Mucosa of descending colon (tissue), 3 donors: Measurements from ENCODE around the gene ETV5. TPM values are rescaled to one million over a fixed set of nuclear protein-coding genes. Genes with fewer than 3 reads are reported as not detected.

ENCODE experiments used
- ATAC-seq: fragments of 200-7000 bp; cut with Tn5 transposase; one replicate; pipeline ENCODE4 v1.9.1; 2020; ENCODE audit warnings: mild to moderate bottlenecking, moderate library complexity
- DNase-seq, 3 donors: peaks; one replicate each; pipeline ENCODE4 v3.0.0-alpha.2; 2020
- H3K36me3 ChIP-seq: fragments of 200-600 bp; one replicate; pipeline ENCODE4 v1.8.0; 2021; ENCODE audit warnings: low read depth, mild to moderate bottlenecking
- H3K4me1 ChIP-seq: fragments of 200-600 bp; one replicate; pipeline ENCODE4 v1.8.0; 2021; ENCODE audit warnings: low read depth, mild to moderate bottlenecking
- H3K4me3 ChIP-seq: fragments of 200-600 bp; one replicate; pipeline ENCODE4 v1.8.0; 2021; ENCODE audit warnings: mild to moderate bottlenecking
- H3K9me3 ChIP-seq: fragments of 200-600 bp; one replicate; pipeline ENCODE4 v1.8.0; 2021; ENCODE audit warnings: mild to moderate bottlenecking
- intact Hi-C, 2 donors: fragments of 100-400 bp; cut with DNase I in 1 of 2; cut with micrococcal nuclease in 1 of 2; formaldehyde crosslinking; loops; one replicate each; pipeline versions ENCODE4 v1.11.0 to v1.11.1; 2022; cut with DNase I, micrococcal nuclease
- total RNA-seq, 3 donors: library from RNA; stranded (reverse); fragmentation: NEBNext Ultra II Directional in 2 of 3; extraction: Animal tissue kit (Norgen Biotek cat#: 25700) in 2 of 3; gene quantifications; one replicate each; pipeline versions ENCODE4 v1.2.1 to v1.2.4, GENCODE V29; 2021 to 2023
- TF ChIP-seq, protein P1 (sequence below): fragments of 200-600 bp; IDR thresholded peaks from one replicate; pipeline ENCODE4 v1.8.0; 2022; ENCODE audit warnings: antibody characterized with exemption, mild to moderate bottlenecking
- donor health status: DM: no; HTN: no; CAD: no; lungs with moderate emphysema.
- donor health status: DM: no; HTN: no; CAD: no.
- donor health status: DM: no; HTN: yes; CAD: no.

The ETV5 gene
- total RNA-seq, 3 donors from 2014 or later, result 3.3 to 10.2 (median 9.2) TPM

DNA sequence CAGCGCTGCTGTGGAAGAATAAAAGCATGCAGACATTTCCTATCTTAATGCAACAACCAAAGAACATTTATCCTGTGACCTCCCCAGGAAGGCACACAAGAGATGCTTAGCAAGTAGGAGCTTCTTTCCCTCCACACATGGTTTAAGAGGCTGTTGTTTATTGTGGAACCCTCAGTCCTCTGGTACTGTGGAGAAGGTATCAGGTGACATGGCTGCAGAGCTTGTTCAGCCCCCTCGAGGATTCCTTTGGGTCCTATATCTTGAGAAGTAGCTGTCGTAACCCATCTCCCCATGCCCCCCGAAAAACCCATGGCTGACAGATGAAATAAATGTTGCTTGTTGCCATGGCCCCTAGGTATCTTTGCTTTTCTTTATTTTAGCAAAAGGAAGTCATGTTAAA, 20.3 kb upstream of the ETV5 start:
- TF ChIP-seq, protein P1, sequence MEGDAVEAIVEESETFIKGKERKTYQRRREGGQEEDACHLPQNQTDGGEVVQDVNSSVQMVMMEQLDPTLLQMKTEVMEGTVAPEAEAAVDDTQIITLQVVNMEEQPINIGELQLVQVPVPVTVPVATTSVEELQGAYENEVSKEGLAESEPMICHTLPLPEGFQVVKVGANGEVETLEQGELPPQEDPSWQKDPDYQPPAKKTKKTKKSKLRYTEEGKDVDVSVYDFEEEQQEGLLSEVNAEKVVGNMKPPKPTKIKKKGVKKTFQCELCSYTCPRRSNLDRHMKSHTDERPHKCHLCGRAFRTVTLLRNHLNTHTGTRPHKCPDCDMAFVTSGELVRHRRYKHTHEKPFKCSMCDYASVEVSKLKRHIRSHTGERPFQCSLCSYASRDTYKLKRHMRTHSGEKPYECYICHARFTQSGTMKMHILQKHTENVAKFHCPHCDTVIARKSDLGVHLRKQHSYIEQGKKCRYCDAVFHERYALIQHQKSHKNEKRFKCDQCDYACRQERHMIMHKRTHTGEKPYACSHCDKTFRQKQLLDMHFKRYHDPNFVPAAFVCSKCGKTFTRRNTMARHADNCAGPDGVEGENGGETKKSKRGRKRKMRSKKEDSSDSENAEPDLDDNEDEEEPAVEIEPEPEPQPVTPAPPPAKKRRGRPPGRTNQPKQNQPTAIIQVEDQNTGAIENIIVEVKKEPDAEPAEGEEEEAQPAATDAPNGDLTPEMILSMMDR, result no peak
- Histone ChIP-seq H3K36me3 (no peaks in the 10 kb centered on the region), H3K4me1 (no peaks in the 10 kb centered on the region), H3K4me3 (no peak overlapping the region), H3K9me3 (no peaks in the 10 kb centered on the region)
- intact Hi-C loops, result no loop called here
- ATAC-seq, result no peak
- DNase-seq, result no peak

DNA sequence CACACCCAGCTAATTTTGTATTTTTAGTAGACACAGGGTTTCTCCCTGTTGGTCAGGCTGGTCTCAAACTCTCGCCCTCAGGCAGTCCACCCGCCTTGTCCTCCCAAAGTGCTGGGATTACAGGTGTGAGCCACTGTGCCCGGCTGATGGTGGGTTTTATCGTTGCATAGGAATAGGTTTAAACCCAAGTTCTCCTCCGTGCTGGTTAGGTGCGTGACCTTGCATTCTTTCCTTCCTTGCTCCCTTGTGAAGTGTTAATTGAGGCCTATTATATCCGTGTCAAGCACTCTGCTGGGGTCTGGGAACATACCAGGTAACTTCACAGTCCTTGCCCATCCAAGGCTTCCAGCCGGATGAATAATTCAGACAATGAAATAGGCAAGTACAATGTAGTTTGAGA, 19.3 kb upstream of the ETV5 start:
- H3K4me3 ChIP-seq, result no peak overlapping the region
- H3K4me1 ChIP-seq, result no peaks in the 10 kb centered on the region
- H3K36me3 ChIP-seq, result no peaks in the 10 kb centered on the region
- H3K9me3 ChIP-seq, result no peaks in the 10 kb centered on the region
- TF ChIP-seq, protein P1, result no peak
- ATAC-seq (no peak), DNase-seq (no peak)
- intact Hi-C loops, result no loop called here

DNA sequence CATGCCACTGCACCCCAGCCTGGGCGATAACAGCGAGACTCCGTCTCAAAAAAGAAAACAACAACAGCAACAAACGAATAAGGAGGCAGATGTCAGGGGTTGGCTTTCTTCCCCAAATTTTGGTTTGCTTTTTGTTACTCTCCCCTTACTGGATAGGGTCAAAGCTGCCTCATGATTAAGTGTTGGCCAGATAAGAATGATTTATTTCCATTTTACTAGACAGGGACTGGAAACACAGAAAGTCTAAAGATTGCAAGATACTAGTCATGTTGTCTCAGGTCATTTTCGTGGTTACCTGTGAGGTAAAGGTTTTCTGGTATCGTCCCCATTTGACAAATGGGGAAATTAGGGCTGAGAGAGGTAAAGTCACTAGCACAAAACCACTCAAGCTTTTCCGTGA, 18.6 kb upstream of the ETV5 start:
- Histone ChIP-seq H3K9me3 (no peaks in the 10 kb centered on the region), H3K4me1 (no peaks in the 10 kb centered on the region), H3K4me3 (no peak overlapping the region), H3K36me3 (no peaks in the 10 kb centered on the region)
- DNase-seq (no peak), ATAC-seq (no peak)
- TF ChIP-seq, protein P1, result no peak
- intact Hi-C loops, result no loop called here

DNA sequence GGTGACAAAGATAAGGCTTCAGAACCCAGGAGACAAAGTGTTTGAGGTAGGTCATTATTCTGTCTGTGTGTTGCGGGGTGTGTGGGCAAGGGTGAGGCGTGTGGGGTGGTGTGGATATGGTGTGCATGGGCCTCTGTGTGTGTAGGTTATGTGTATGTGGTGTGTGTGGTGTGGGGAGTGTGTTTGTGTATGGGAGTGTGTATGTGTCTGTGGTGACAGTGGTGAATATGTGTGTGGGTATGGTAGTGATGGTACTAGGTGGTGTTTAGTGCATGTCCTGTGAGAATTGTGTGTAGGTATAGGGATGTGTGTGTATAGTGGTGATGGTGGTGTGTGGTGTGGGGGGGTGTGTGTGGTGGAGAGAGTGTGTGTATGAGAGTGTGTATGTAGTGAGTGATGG, 16.2 kb upstream of the ETV5 start:
- intact Hi-C loops, result no loop called here
- DNase-seq, result no peak
- Histone ChIP-seq H3K9me3 (no peaks in the 10 kb centered on the region), H3K36me3 (no peaks in the 10 kb centered on the region), H3K4me3 (no peak overlapping the region), H3K4me1 (no peaks in the 10 kb centered on the region)
- no peak for ATAC-seq
- TF ChIP-seq, protein P1, result no peak

DNA sequence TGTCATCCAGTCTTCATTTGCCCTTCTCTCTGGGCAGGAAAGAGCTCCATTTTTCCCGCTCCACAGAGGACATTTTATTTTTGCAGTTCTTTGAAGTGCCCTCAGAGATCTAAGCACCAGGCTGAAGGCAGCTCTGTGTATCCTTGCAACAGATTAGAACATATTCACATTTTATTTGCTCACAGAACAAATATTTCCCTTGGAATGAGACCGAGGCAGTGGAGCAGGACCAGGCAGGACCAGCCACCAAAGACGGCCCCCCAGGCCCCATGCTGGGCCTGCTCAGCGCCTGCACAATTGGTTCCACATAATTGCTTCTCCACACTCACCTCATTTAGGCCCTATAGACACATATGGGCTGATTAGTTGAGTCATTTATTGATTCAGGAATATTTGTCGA, 15.7 kb upstream of the ETV5 start:
- DNase-seq (no peak), ATAC-seq (no peak)
- Histone ChIP-seq H3K36me3 (no peaks in the 10 kb centered on the region), H3K4me3 (no peak overlapping the region), H3K9me3 (no peaks in the 10 kb centered on the region), H3K4me1 (no peaks in the 10 kb centered on the region)
- intact Hi-C loops, result no loop called here
- TF ChIP-seq, protein P1, result no peak

DNA sequence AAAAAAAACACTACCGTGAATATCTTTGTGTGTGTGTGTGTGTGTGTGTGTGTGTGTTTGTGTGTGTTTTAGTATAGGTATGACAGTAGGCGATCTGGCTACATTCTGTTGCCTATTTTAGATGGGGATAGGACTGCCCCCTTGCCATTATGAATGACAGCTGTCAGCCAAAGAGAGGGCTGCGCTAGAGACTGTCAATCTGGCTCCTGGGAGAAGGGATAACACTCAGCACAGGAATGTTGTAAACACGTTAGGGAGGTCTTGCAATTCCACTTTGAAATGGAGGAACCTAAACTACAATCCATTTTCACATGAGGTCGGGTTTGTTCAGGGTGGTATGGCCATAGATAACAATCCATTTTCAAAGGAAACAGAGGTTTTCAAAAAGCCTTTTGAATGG, 14.1 kb upstream of the ETV5 start:
- no peaks in the 10 kb centered on the region for H3K9me3 ChIP-seq
- intact Hi-C loops, result no loop called here
- no peaks in the 10 kb centered on the region for H3K4me1 ChIP-seq
- TF ChIP-seq, protein P1, result no peak
- no peak for ATAC-seq
- no peak for DNase-seq
- H3K36me3 ChIP-seq, result no peaks in the 10 kb centered on the region
- no peak overlapping the region for H3K4me3 ChIP-seq
